GM12878 (cell line): ENCODE measurements around the gene CDC37. TPM values are rescaled to one million over a fixed set of nuclear protein-coding genes. Genes with fewer than 3 reads are reported as not detected.
A peak's percentile ranks its signal among the peaks of the same experiment; 100 is the strongest.

Experiments used
- ATF2 ChIP-seq: IDR thresholded peaks from 2 replicates; pipeline ENCODE4 v1.6.1; 2012; ENCODE audit warnings: low read length, inconsistent platforms
- BHLHE40 ChIP-seq, 2 experiments: fragments of 450-650 bp in 1 of 2; IDR thresholded peaks; 2 replicates each; pipeline ENCODE4 v1.6.1; 2011 to 2017; ENCODE audit warnings: low read depth in 2 of 2, borderline replicate concordance in 1 of 2, improper control_type of control experiment in 1 of 2, low read length in 1 of 2, mild to moderate bottlenecking in 1 of 2
- CREB1 ChIP-seq: IDR thresholded peaks from 2 replicates; pipeline ENCODE4 v1.6.1; 2012; ENCODE audit warnings: low read depth, mild to moderate bottlenecking, inconsistent platforms
- E2F4 ChIP-seq: IDR thresholded peaks from 2 replicates; pipeline ENCODE4 v1.6.1; 2012; ENCODE audit warnings: low read depth, low read length, improper control_type of control experiment
- E2F8 ChIP-seq: fragments of 450-650 bp; IDR thresholded peaks from 2 replicates; pipeline ENCODE4 v1.6.1; 2018; ENCODE audit warnings: mild to moderate bottlenecking, low read depth, moderate library complexity; ENCODE audit not compliant: partially characterized antibody
- ELK1 ChIP-seq: IDR thresholded peaks from 2 replicates; pipeline ENCODE4 v1.6.1; 2012; ENCODE audit warnings: low read depth, low read length, improper control_type of control experiment
- LARP7 ChIP-seq: fragments of 450-650 bp; IDR thresholded peaks from 2 replicates; pipeline ENCODE4 v1.6.1; 2017; ENCODE audit warnings: mild to moderate bottlenecking
- PKNOX1 ChIP-seq: fragments of 450-650 bp; IDR thresholded peaks from 2 replicates; pipeline ENCODE4 v1.6.1; 2016; ENCODE audit warnings: mild to moderate bottlenecking
- POU2F2 ChIP-seq: IDR thresholded peaks from 3 replicates; pipeline ENCODE4 v1.6.1; 2011; ENCODE audit warnings: low read depth, mild to moderate bottlenecking, low read length, borderline replicate concordance
- RELA ChIP-seq: fragments of 450-650 bp; IDR thresholded peaks from 2 replicates; pipeline ENCODE4 v1.8.0; 2014; ENCODE audit warnings: borderline replicate concordance; ENCODE audit not compliant: partially characterized antibody
- RELB ChIP-seq: fragments of 450-650 bp; IDR thresholded peaks from 2 replicates; pipeline ENCODE4 v1.6.1; 2017; ENCODE audit warnings: low read depth, mild to moderate bottlenecking, moderate library complexity
- SREBF2 ChIP-seq: IDR thresholded peaks from 2 replicates; pipeline ENCODE4 v1.6.1; 2012; ENCODE audit warnings: mild to moderate bottlenecking, low read length
- ZNF687 ChIP-seq: fragments of 450-650 bp; IDR thresholded peaks from 2 replicates; pipeline ENCODE4 v1.6.1; 2017; ENCODE audit warnings: mild to moderate bottlenecking, moderate library complexity
- polyA plus RNA-seq, 11 experiments: library from polyadenylated mRNA; depleted of rRNA in 4 of 11; unstranded in 6 of 11; stranded (reverse) in 5 of 11; fragments of >200 nt; fragmentation: Nextera tagmentation in 4 of 11; fragmentation: Illumina TruSeq in 1 of 11; extraction: Ambion mirVana in 4 of 11; extraction: Trizol in 1 of 11; gene quantifications; 1 replicate in 1 of 11; 2 replicates in 10 of 11; pipeline versions ENCODE4 v1.2.1 to v1.2.3, GENCODE V29; 2011 to 2016; ENCODE audit warnings: inconsistent platforms in 2 of 11, missing spikeins in 2 of 11, low read depth in 1 of 11
- total RNA-seq, 4 experiments: library from RNA; depleted of rRNA in 3 of 4; stranded (reverse); fragments of >200 nt in 3 of 4; fragmentation: Illumina TruSeq in 1 of 4; extraction: Trizol in 1 of 4; gene quantifications; 2 replicates each; pipeline versions ENCODE4 v1.2.1 to v1.2.3, GENCODE V29; 2013 to 2021

The CDC37 gene
- total and polyA plus RNA-seq, 10 of the 15 experiments (the other 5 are each of a cell fraction or from before 2014, with no cell fraction given), result 4.7 to 265 (median 176) TPM

GRCh38 chr19:10403137-10404021 lies at the start of gene CDC37 (continued):
- TF ChIP-seq BHLHE40 (IDR thresholded peaks at IDR 0.05; ENCODE audit: borderline replicate concordance in 1 of 2, low read depth in 2 of 2, low read length in 1 of 2), result peak in 1 of 2 experiments; percentile 65; a peak in 2 of 4 replicates
- peak; percentile 54 for TF ChIP-seq RELA
- TF ChIP-seq ELK1, result peak; percentile 71; the same call in 1 of the 2 replicates
- peak; percentile 72 for TF ChIP-seq ZNF687
- peak; percentile 95 for TF ChIP-seq CREB1
- no peak for TF ChIP-seq E2F4
- TF ChIP-seq E2F8, result peak; percentile 80
- no peak for TF ChIP-seq ATF2
- no peak for TF ChIP-seq PKNOX1
- peak; percentile 20; the same call in 1 of the 2 replicates for TF ChIP-seq RELB
- peak; percentile 70 for TF ChIP-seq LARP7
- peak; percentile 51; the same call in 1 of the 2 replicates for TF ChIP-seq SREBF2
- peak; percentile 89; the same call in 2 of the 3 replicates for TF ChIP-seq POU2F2
